ENCODE measurements around the gene LBX2.
A peak's percentile ranks its signal among the peaks of the same experiment; 100 is the strongest.

LBX2 gene

GRCh38 chr2:74525717-74526648 lies 26.6 kb upstream of the LBX2 start, which contains the start of gene DQX1:
DQX1 (minus strand) TSS chr2:74526231; CDS start chr2:74525729, 502 bp downstream.
- DNase-seq = peak; percentile 49

GRCh38 chr2:74524955-74525716 lies 25.7 kb upstream of the LBX2 start:
- no peak for DNase-seq

GRCh38 chr2:74524005-74524404 lies 24.6 kb upstream of the LBX2 start:
- DNase-seq = no peak

- DNase-seq = no peak
These were observed 23.1 kb upstream of the LBX2 start for GRCh38 chr2:74522516-74522915.

GRCh38 chr2:74516650-74517049 lies 17.2 kb upstream of the LBX2 start:
- no peak for DNase-seq

GRCh38 chr2:74515981-74516633 lies 16.7 kb upstream of the LBX2 start:
- peak; percentile 81 for DNase-seq

GRCh38 chr2:74515271-74515980 lies 16.0 kb upstream of the LBX2 start:
- DNase-seq = no peak

GRCh38 chr2:74514368-74515270 lies 15.2 kb upstream of the LBX2 start, which contains the start of gene TLX2:
TLX2 (plus strand) TSS chr2:74514450; CDS start chr2:74514807, 357 bp downstream.
- no peak for DNase-seq

GRCh38 chr2:74513605-74514367 lies 14.4 kb upstream of the LBX2 start:
- DNase-seq = peak; percentile 38

- no peak for DNase-seq
These were observed 13.6 kb upstream of the LBX2 start for GRCh38 chr2:74512744-74513604.

GRCh38 chr2:74511104-74511989 lies 11.9 kb upstream of the LBX2 start:
- no peak for DNase-seq

GRCh38 chr2:74510272-74510671 lies 10.9 kb upstream of the LBX2 start:
- no peak for DNase-seq

- no peak for DNase-seq
These were observed 8.6 kb upstream of the LBX2 start for GRCh38 chr2:74507926-74508520.

GRCh38 chr2:74507145-74507925 lies 7.9 kb upstream of the LBX2 start, which contains the start of gene PCGF1:
PCGF1 (minus strand) TSS chr2:74507695; CDS start chr2:74507668, 27 bp downstream.
- DNase-seq = peak; percentile 98

GRCh38 chr2:74505448-74506246 lies 6.2 kb upstream of the LBX2 start:
- DNase-seq = no peak

- no peak for DNase-seq
These were observed 5.2 kb upstream of the LBX2 start for GRCh38 chr2:74504591-74504990.
